Measurements from ENCODE around the gene CARS1.

Gene CARS1

DNA sequence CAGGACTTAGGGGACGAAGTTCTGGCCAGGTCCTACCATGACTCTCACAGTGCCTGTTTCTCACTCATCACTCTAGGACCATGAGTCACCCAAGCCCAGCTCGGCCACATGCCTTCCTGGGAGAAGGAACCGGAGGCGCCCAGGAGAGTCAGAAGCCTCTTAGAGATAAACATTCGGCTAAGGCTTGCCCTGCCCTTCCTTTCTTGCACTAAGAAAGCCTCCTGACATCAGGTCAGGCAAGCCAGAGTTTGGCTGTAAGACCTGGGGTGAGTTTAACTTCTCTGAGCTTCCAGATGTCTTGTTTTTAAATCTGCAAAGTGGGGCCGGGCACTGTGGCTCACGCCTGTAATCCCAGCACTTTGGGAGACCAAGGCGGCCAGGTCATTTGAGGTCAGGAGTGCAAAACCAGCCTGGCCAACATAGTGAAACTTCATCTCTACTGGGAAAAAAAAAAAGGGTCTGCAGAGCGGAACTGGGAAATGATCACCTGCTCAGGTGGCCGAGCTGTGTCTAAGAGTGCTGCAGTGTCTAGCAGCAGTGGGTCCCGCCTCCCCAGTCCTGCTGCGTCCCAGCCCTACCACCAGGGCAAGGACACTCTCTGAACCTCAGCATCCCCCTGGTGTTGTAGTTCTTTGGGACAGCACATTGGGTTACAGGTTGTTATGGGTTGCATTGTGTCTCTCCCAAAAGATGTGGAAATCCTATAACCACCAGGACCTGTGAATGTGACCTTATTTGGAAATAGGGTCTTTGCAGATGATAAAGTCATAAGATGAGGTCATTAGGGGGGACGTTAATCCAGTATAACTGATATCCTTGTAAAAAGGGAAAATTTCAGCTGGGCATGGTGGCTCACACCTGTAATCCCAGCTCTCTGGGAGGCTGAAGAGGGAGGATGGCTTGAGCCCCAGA, 1.8 kb upstream of the CARS1 start:
- no peak for DNase-seq
- H3K4me3 Mint-ChIP-seq: no peak overlapping the region
- no peak overlapping the region for H3K27ac Mint-ChIP-seq
- H3K9me3 Mint-ChIP-seq: peaks cover 0 to under 1% of the 10 kb centered on the region in 2 donors
- H3K36me3 Mint-ChIP-seq: peaks cover 6 to 13% of the 10 kb centered on the region in 2 donors
- peaks cover 20 to 42% of the 10 kb centered on the region in 2 donors for H3K4me1 Mint-ChIP-seq
- no peak for ATAC-seq (replicated peaks)
- peaks cover 5 to 8% of the 10 kb centered on the region in 2 donors for H3K27me3 Mint-ChIP-seq

DNA sequence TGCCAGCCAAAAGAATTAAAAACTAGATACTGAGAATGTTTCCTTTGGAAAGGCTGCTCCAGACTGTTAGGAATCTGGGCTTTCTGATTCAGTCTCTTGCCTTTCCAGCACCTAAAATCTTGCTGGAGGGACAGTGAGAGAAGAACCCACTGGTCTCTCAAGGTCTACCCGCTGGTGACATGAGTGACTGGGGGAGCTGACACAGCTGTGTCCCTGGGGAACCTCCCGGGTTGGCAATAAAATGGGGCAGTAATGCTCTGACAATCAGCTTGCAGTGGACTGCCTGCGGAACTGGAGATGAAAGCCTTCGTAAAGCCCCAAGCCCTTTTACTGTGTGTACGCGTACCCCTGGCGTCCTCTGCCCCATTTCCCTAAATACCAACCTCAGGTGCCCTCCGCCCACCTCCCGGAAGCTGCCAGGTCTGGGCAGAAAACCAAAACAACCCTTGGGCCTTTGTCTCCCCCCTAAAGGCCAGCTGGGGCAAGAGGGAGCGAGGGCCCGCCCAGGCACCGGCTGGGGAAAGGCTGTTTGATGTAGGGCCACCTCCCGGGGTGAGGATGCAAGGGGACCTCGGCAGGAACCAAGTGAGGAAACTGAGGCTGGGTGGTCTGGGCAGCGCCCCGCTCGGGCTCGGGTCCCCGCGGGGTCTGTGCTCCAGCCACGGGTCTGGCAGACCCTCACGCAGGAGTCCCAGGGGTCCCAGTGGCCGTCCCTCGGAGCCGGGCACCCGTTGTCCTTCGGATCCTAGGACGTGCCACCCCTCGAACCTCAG, 741 bp downstream of the CARS1 start:
- Mint-ChIP-seq H3K9me3 (no peaks in the 10 kb centered on the region), H3K36me3 (peaks cover 12 to 24% of the 10 kb centered on the region in 2 donors), H3K27me3 (no peaks in the 10 kb centered on the region), H3K4me3 (peak overlapping the region; percentile 94 to 99), H3K27ac (peak overlapping the region; percentile 95), H3K4me1 (peaks cover 32 to 52% of the 10 kb centered on the region in 2 donors)
- ATAC-seq (replicated peaks) (peak; percentile 12 to 17), DNase-seq (peak; percentile 27)

DNA sequence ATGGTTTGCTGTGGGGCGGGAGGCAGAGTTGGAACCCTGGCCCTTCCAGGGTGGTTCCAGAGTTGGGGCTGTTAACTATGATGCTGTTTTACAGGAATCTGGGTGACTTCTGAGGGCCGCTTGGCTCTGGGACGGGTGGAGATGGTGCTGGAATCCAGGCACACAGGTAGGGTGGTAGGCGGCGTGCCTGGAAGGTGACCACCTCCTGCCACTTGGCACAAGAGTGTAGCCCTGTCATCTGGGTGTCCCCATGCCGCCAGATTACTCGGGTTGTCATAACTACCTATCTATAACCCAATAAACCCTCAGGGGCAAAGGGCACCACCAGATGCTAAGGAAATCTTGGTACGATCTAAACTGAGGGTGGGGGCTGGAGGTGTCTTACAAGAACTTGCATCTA, 1.3 kb downstream of the CARS1 start:
- Mint-ChIP-seq H3K4me1 (peaks cover 36 to 58% of the 10 kb centered on the region in 2 donors), H3K4me3 (peak overlapping the region; percentile 94 to 99), H3K9me3 (no peaks in the 10 kb centered on the region), H3K36me3 (peaks cover 15 to 26% of the 10 kb centered on the region in 2 donors), H3K27me3 (no peaks in the 10 kb centered on the region), H3K27ac (peak overlapping the region; percentile 67)
- ATAC-seq (replicated peaks) (no peak), DNase-seq (no peak)

DNA sequence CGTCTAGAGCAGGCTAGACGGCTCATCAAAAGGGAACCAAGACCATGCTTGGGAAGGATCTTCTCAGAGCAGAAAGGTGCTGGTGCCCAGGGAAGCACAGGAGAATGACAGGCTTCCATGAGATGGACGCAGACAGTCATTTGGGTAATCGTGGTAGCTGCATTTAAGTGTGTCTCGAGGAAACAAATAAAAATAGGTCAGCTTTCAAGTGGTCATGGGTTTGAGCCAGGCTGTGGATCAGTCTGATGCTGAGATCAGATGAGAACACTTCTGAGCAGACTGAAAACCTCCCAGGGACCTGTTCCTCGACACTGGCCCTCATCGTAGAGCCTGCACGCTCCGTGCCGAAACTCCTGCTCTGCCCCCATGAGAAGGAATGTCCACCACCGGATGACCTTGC, 4.7 kb downstream of the CARS1 start:
- Mint-ChIP-seq H3K4me3 (no peak overlapping the region), H3K9me3 (no peaks in the 10 kb centered on the region), H3K36me3 (peaks cover 20 to 29% of the 10 kb centered on the region in 2 donors), H3K4me1 (peaks cover 52 to 72% of the 10 kb centered on the region in 2 donors), H3K27me3 (no peaks in the 10 kb centered on the region), H3K27ac (peak overlapping the region; percentile 57)
- ATAC-seq (replicated peaks): no peak
- DNase-seq: no peak

DNA sequence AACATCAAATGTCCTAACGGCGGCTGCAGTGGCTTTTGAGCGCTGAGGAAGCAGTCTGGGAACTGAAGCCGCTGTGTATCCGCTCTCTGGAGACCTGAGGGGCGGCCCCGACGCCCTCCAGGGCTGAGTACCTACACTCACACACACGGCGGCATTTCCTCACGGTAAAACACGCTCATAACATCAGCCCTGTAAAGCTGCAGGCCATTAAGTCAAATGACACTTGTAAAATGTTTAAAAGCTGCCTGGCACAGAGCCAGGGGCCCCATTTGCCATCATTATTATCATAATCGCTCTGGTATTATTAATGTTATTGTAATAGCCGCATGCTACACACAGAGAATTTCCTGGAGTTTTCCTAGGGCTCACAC, 5.1 kb downstream of the CARS1 start:
- peaks cover 20 to 29% of the 10 kb centered on the region in 2 donors for H3K36me3 Mint-ChIP-seq
- ATAC-seq (replicated peaks) (peak; percentile 74 to 76), DNase-seq (peak; percentile 27)
- H3K4me3 Mint-ChIP-seq: no peak overlapping the region
- no peaks in the 10 kb centered on the region for H3K27me3 Mint-ChIP-seq
- no peaks in the 10 kb centered on the region for H3K9me3 Mint-ChIP-seq
- H3K27ac Mint-ChIP-seq: peak overlapping the region; percentile 83
- H3K4me1 Mint-ChIP-seq: peaks cover 49 to 67% of the 10 kb centered on the region in 2 donors

DNA sequence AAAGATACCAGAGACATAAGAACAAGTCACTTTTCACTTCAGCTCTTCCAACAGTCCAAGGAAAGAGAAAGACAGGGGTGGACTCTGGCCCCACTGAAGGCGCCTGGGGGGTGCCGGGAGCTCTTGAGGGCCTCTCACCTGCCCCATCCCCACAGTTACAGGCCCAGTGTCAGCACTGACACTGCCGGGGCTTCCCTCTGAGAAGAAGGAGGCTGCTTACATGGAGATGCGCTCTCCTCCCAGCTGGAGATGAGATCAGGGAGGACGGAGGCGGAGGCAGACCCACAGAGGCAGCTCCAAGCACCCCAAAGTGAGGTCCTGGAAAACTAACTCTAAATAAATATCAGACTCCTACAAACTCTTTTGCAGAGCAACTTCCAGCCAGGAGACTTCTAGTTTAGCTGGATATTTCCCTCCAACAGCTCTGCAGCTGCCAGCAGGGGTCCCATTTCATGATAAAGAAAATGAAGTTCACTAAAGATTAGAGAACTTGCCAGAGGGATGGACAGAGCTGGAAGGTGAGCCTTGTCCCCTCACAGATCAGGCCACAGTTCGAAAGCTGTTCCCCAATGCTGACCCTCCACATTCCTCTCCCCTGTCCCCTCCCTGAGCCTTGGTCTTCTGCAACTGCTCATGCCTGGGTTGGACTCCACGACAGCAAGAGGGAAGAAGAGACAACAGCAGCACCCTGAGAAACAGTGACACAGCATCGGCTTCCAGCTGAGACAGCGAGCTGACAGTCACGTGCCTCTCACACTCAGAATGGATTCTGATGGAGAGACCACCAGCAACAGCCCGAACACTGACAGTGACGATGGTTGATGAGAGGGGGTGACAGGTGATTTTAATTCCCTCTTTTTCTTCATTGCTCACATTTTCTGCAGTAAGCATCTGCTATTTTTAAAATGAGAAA, 5.8 kb downstream of the CARS1 start:
- peaks cover 20 to 32% of the 10 kb centered on the region in 2 donors for H3K36me3 Mint-ChIP-seq
- ATAC-seq (replicated peaks): peak in 1 of 2 donors; percentile 28
- peak overlapping the region; percentile 83 for H3K27ac Mint-ChIP-seq
- DNase-seq: no peak
- H3K27me3 Mint-ChIP-seq: no peaks in the 10 kb centered on the region
- H3K9me3 Mint-ChIP-seq: no peaks in the 10 kb centered on the region
- H3K4me1 Mint-ChIP-seq: peaks cover 49 to 66% of the 10 kb centered on the region in 2 donors
- H3K4me3 Mint-ChIP-seq: peak overlapping the region in 1 of 2 donors; percentile 50

DNA sequence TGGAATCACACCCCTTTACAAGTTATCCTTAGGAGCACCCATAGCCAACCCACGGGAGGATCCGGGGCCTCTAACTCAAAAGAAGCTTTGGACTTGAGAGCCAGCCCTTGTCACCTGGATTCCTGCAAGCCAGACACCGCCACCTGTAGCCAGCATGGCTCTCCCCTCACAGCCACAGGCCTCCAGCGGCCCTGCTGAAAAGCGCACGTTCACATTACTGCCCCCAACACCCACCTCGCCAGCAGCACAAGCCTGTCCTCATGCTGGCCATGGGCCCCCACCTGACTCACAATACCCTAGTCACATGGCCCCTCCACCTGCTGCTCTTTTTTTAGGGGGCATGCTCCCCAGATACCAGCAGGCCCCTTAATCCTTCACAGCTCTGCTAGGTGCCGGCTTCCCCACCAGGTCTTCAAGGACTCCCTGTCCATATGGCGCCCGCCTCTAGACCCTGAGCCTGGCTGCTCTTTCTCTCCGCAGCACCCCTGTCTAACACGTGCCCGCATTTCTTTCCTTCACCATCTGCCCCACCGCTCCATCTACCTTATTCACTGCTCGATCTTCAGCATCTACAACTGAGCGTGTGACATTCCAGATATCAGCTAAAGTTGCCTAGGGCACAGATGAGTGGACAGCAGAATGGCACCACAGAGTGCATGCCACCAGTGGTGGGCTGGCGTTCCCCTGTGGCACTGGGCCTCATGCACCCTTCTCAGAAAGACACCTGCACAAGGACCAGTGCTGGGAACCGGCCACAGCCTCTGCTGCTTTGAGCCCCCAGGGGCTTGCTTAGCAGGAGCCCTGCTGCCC, 6.6 kb downstream of the CARS1 start:
- H3K27me3 Mint-ChIP-seq: no peaks in the 10 kb centered on the region
- H3K27ac Mint-ChIP-seq: peak overlapping the region; percentile 80
- peaks cover 21 to 28% of the 10 kb centered on the region in 2 donors for H3K36me3 Mint-ChIP-seq
- H3K4me1 Mint-ChIP-seq: peaks cover 45 to 57% of the 10 kb centered on the region in 2 donors
- ATAC-seq (replicated peaks) (no peak), DNase-seq (no peak)
- H3K4me3 Mint-ChIP-seq: peak overlapping the region in 1 of 2 donors; percentile 2
- H3K9me3 Mint-ChIP-seq: no peaks in the 10 kb centered on the region

DNA sequence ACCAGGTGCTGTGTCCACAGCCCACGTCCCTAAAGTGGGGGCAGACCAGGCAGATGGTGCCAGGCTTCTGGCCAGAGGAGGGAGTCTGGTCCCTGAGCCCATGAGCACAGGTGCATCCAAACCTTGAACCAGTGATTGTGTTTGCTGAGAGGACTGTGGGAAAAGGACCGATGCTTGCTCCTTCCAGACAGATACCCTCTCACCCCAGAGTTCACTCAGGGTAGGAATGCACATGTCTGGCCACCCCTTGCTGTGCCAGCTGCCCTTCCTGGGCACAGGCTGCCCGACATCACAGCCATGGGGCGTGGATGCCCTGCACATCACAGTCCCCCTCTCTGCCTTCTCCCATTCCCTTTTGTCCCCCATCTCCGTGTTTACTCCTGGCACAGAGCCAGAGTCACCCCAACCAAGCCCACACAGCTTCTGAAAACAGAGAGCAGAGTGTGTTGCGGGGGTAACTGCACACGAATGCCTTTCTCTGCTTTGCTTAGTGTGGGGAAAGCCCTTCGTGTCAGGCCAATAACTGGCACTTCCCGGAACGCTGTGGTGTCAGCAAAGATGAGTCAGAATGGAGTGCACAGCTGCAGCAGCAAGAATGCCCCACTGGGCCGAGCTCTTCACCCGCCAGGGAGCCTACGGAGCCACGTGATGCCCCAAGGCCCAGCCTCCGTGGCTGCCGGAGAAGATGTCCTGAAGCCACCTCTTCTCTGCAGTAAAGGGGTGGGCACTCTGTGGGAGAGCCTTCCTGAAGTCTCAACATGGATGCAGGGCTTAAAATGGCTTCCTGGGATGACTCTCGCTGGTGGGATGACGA, 7.6 kb downstream of the CARS1 start:
- peak overlapping the region; percentile 93 for H3K27ac Mint-ChIP-seq
- peak overlapping the region in 1 of 2 donors; percentile 62 for H3K4me3 Mint-ChIP-seq
- DNase-seq: peak; percentile 67
- H3K36me3 Mint-ChIP-seq: peaks cover 22 to 30% of the 10 kb centered on the region in 2 donors
- no peaks in the 10 kb centered on the region for H3K9me3 Mint-ChIP-seq
- H3K27me3 Mint-ChIP-seq: no peaks in the 10 kb centered on the region
- ATAC-seq (replicated peaks): peak; percentile 86 to 94
- H3K4me1 Mint-ChIP-seq: peaks cover 41 to 48% of the 10 kb centered on the region in 2 donors

DNA sequence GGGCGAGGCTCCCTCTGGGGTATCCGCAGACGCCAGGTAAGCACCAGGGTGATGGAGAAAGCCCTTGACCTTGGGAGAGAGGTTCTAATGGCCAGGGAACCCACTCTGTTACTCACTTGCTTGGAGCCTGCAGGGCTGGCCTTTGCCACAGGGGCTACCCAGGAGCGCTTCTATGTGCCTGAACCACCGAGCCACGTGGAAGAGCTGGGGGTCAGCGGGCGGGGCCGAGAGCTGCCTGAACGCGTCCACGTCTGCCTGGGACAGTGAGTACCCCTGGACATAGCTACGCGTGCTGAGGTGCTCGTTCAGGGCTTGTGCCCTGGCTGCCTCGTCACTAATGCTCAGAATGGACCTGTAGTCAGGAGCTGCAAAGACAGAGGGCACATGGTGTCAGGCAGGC, 9.6 kb downstream of the CARS1 start:
- H3K4me1 Mint-ChIP-seq: peaks cover 37 to 49% of the 10 kb centered on the region in 2 donors
- no peaks in the 10 kb centered on the region for H3K9me3 Mint-ChIP-seq
- DNase-seq: no peak
- H3K27me3 Mint-ChIP-seq: no peaks in the 10 kb centered on the region
- H3K36me3 Mint-ChIP-seq: peaks cover 18 to 26% of the 10 kb centered on the region in 2 donors
- no peak overlapping the region for H3K4me3 Mint-ChIP-seq
- H3K27ac Mint-ChIP-seq: no peak overlapping the region
- ATAC-seq (replicated peaks): no peak

DNA sequence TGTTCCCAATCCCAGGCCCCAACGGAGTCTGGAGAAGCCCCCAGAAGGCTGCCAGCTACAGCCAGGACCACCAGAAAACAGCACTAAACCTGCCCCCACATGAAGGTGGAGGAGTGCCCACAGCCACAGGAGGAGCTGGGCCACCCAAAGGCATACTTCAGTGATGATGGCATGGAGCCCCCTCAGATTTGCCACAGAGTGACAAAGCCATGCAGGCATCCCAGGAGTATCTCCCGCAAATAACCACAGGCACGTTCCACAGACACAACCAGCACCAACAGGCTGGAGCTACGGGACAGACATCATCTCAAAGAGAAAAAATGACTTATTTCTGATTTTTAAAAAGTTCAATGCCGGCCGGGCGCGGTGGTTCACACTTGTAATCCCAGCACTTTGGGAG, 10.6 kb downstream of the CARS1 start:
- H3K27me3 Mint-ChIP-seq: no peaks in the 10 kb centered on the region
- peaks cover 22 to 29% of the 10 kb centered on the region in 2 donors for H3K36me3 Mint-ChIP-seq
- no peak for DNase-seq
- H3K27ac Mint-ChIP-seq: no peak overlapping the region
- H3K4me3 Mint-ChIP-seq: no peak overlapping the region
- peaks cover 31 to 44% of the 10 kb centered on the region in 2 donors for H3K4me1 Mint-ChIP-seq
- ATAC-seq (replicated peaks): no peak
- H3K9me3 Mint-ChIP-seq: no peaks in the 10 kb centered on the region

DNA sequence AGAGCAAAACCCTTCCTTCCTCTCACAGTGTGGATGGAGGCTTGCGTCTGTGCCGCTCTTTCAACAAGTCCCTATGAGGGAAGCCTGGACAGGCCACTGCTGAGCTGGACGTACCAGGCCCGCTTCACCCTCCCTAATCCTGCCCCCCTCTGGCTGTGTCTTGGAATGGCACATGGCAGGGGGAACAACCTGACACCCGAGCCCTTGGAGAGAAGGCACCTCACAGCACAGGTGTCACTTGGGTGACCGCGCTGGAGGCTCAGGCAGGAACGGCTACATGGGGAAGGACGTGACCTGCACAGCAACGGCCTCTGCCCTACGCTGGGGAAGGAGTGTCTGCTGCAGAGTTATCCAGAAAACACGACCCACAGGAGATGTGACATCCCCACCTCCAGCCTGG, 11.0 kb downstream of the CARS1 start:
- DNase-seq (no peak), ATAC-seq (replicated peaks) (no peak)
- no peak overlapping the region for H3K27ac Mint-ChIP-seq
- peaks cover 23 to 31% of the 10 kb centered on the region in 2 donors for H3K36me3 Mint-ChIP-seq
- H3K27me3 Mint-ChIP-seq: no peaks in the 10 kb centered on the region
- no peaks in the 10 kb centered on the region for H3K9me3 Mint-ChIP-seq
- H3K4me1 Mint-ChIP-seq: peaks cover 29 to 40% of the 10 kb centered on the region in 2 donors
- no peak overlapping the region for H3K4me3 Mint-ChIP-seq

DNA sequence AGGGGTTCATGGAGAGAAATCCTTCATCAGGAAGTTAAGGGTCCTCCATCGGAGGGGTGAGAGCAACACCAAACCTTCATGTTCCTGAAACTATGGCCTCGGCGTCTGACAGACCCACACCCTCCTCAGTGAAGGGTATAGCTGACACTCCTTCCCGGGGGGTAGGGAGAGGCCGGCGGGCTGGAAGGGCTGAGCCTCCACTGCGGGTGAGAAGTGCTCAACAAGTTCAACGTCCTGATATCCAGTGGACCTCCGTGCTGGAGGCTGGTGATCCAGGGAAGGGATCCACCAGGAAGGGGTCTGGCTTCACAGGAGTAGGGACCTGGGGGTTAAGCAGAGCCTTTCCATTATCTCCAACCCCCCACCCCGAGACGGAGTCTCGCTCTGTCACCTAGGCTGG, 12.3 kb downstream of the CARS1 start:
- DNase-seq: no peak
- H3K4me1 Mint-ChIP-seq: peaks cover 19 to 27% of the 10 kb centered on the region in 2 donors
- no peaks in the 10 kb centered on the region for H3K9me3 Mint-ChIP-seq
- no peak overlapping the region for H3K4me3 Mint-ChIP-seq
- peaks cover 21 to 34% of the 10 kb centered on the region in 2 donors for H3K36me3 Mint-ChIP-seq
- H3K27ac Mint-ChIP-seq: no peak overlapping the region
- ATAC-seq (replicated peaks): no peak
- no peaks in the 10 kb centered on the region for H3K27me3 Mint-ChIP-seq
